Upper lobe of left lung (tissue), 6 donors: ENCODE results near the gene ALDH7A1. TPM values are rescaled to one million over a fixed set of nuclear protein-coding genes. Genes with fewer than 3 reads are reported as not detected.

ENCODE experiments used
- ATAC-seq, 2 donors: fragments of 200-7000 bp; cut with Tn5 transposase; one replicate each; pipeline ENCODE4 v1.9.1; 2022; ENCODE audit warnings: mild to moderate bottlenecking in 2 of 2, moderate library complexity in 2 of 2; ENCODE audit not compliant: low FRiP score in 2 of 2
- DNase-seq, 2 donors: peaks; one replicate each; pipeline ENCODE4 v3.0.0-alpha.2; 2019 to 2020
- H3K27ac ChIP-seq, 4 donors: fragments of 200-600 bp; sonication (generic); one replicate each; pipeline ENCODE4 v1.5.1; 2016 to 2019
- H3K27me3 ChIP-seq, 4 donors: fragments of 200-600 bp; sonication (generic); one replicate each; pipeline ENCODE4 v1.5.1; 2017 to 2019
- H3K36me3 ChIP-seq, 4 donors: fragments of 200-600 bp; sonication (generic); one replicate each; pipeline ENCODE4 v1.5.1; 2016 to 2019
- H3K4me1 ChIP-seq, 4 donors: fragments of 200-600 bp; sonication (generic); one replicate each; pipeline ENCODE4 v1.5.1; 2018 to 2019
- H3K4me3 ChIP-seq, 4 donors: fragments of 200-600 bp; sonication (generic); one replicate each; pipeline ENCODE4 v1.5.1; 2017 to 2019; ENCODE audit warnings: mild to moderate bottlenecking in 2 of 4, moderate library complexity in 1 of 4
- H3K9me3 ChIP-seq, 4 donors: fragments of 200-600 bp; sonication (generic); one replicate each; pipeline ENCODE4 v1.5.1; 2018 to 2019
- EP300 ChIP-seq, 4 donors: sonication (generic); formaldehyde crosslinking; IDR thresholded peaks; one replicate each; pipeline ENCODE4 v1.5.1; 2017; ENCODE audit warnings: antibody characterized with exemption in 4 of 4, control low read depth in 2 of 4
- POLR2A ChIP-seq, 4 donors: fragments of 450-650 bp; IDR thresholded peaks; one replicate each; pipeline ENCODE4 v1.5.1; 2016 to 2017; ENCODE audit warnings: antibody characterized with exemption in 4 of 4, mild to moderate bottlenecking in 2 of 4
- POLR2AphosphoS5 ChIP-seq, 2 donors: sonication (generic); formaldehyde crosslinking; IDR thresholded peaks; one replicate each; pipeline ENCODE4 v1.5.1; 2017; ENCODE audit warnings: antibody characterized with exemption in 2 of 2
- WGBS, 2 donors: methylation state at CpG; one replicate each; pipeline ENCODE4 v1.1.5; 2017 to 2018; 5-methylcytosine and 5-hydroxymethylcytosine counted together
- total RNA-seq, 6 donors: library from RNA; depleted of rRNA in 4 of 6; stranded (reverse); fragments of >200 nt in 4 of 6; gene quantifications; one replicate each; pipeline versions ENCODE4 v1.1.0 to v1.2.1, GENCODE V29; 2016 to 2021
- TF ChIP-seq, protein P1 (sequence below), 6 experiments: fragments of 450-650 bp in 4 of 6; fragments of 200-600 bp in 2 of 6; sonication (generic) in 2 of 6; IDR thresholded peaks; one replicate each; pipeline ENCODE4 v1.5.1; 2016 to 2019; ENCODE audit warnings: antibody characterized with exemption in 6 of 6
- donor health status: DM: no; HTN: no; CAD: no; lungs with moderate emphysema.
- donor health status: DM: no; HTN: yes; CAD: no; lungs with severe emphysema.

Gene ALDH7A1
- total RNA-seq, 6 donors from 2014 or later, result 19.3 to 41.4 (median 30.0) TPM

DNA sequence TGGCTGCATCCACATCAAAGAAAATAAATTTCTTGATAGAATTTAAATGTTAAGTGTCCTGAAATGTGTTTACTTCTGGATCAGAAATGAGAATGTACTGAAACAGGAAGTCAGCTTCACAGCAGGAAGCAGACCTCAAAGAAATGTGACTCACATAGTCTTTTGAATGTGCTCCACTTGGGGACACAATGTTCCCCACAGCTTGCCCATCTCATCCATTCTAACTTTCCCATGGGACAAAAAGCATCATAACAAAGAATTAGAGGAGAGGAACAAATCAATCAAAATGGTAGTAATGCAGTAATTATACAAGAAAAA is 86.1 kb downstream of the ALDH7A1 start:
- H3K4me3 ChIP-seq, result no peak overlapping the region
- ATAC-seq, result peak; percentile 50 to 79
- no peaks in the 10 kb centered on the region for H3K36me3 ChIP-seq
- no peaks in the 10 kb centered on the region for H3K9me3 ChIP-seq
- TF ChIP-seq, protein P1, sequence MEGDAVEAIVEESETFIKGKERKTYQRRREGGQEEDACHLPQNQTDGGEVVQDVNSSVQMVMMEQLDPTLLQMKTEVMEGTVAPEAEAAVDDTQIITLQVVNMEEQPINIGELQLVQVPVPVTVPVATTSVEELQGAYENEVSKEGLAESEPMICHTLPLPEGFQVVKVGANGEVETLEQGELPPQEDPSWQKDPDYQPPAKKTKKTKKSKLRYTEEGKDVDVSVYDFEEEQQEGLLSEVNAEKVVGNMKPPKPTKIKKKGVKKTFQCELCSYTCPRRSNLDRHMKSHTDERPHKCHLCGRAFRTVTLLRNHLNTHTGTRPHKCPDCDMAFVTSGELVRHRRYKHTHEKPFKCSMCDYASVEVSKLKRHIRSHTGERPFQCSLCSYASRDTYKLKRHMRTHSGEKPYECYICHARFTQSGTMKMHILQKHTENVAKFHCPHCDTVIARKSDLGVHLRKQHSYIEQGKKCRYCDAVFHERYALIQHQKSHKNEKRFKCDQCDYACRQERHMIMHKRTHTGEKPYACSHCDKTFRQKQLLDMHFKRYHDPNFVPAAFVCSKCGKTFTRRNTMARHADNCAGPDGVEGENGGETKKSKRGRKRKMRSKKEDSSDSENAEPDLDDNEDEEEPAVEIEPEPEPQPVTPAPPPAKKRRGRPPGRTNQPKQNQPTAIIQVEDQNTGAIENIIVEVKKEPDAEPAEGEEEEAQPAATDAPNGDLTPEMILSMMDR (IDR thresholded peaks at IDR 0.05), result no peak
- peak in 1 of 4 donors; percentile 41 for TF ChIP-seq POLR2A (IDR thresholded peaks at IDR 0.05)
- peak; percentile 81 to 97 (median 92) for TF ChIP-seq EP300 (IDR thresholded peaks at IDR 0.05)
- peak; percentile 71 to 90 for TF ChIP-seq POLR2AphosphoS5 (IDR thresholded peaks at IDR 0.05)
- peak in 1 of 2 donors; percentile 52 for DNase-seq
- no peaks in the 10 kb centered on the region for H3K27me3 ChIP-seq
- H3K4me1 ChIP-seq, result peaks cover 17 to 50% (median 32%) of the 10 kb centered on the region in 4 donors
- H3K27ac ChIP-seq, result peak overlapping the region; percentile 67 to 85 (median 78)

DNA sequence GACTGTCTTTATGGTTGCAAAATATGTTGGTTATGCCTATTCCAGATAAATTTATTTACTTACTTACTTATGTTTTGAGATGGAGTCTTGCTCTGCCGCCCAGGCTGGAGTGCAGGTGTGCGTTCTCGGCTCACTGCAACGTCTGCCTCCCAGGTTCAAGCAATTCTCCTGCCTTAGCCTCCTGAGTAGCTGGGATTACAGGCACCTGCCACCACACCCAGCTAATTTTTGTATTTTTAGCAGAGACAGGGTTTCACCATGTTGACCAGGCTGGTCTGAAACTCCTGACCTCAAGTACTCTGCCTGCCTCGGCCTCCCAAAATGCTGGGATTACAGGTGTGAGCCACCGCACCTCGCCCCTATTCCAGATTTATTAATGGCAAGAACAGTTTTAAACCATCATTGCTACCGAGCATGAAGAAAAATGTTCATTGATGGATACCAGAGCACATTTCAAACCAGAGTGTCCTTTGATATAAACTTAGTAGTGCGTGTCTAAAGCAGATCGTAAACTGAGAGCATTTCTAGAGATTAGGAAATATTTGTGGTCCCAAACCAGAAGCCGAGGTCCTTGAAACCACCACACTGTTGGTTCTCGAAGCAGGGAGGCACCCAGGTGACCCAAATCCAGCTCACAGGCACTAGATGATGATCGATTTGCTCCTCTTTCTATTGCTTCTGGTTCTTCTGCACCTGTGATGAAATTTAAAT is 86.6 kb downstream of the ALDH7A1 start:
- 78 to 86% methylated on average over 13 of the region's 13 CpGs for WGBS, 2 donors
- Histone ChIP-seq H3K9me3 (no peaks in the 10 kb centered on the region), H3K27ac (peak overlapping the region; percentile 67 to 85 (median 78)), H3K36me3 (no peaks in the 10 kb centered on the region), H3K27me3 (no peaks in the 10 kb centered on the region), H3K4me1 (peaks cover 20 to 56% (median 36%) of the 10 kb centered on the region in 4 donors), H3K4me3 (no peak overlapping the region)
- DNase-seq (no peak), ATAC-seq (peak in 1 of 2 donors; percentile 13)
- TF ChIP-seq POLR2A (IDR thresholded peaks at IDR 0.05) (no peak), POLR2AphosphoS5 (IDR thresholded peaks at IDR 0.05) (no peak), EP300 (IDR thresholded peaks at IDR 0.05) (no peak)
- TF ChIP-seq, protein P1 (IDR thresholded peaks at IDR 0.05), result no peak

GRCh38 chr5:126506079-126506478 is 88.9 kb downstream of the ALDH7A1 start:
- Histone ChIP-seq H3K9me3 (no peaks in the 10 kb centered on the region), H3K36me3 (no peaks in the 10 kb centered on the region), H3K4me1 (peaks cover 23 to 65% (median 42%) of the 10 kb centered on the region in 4 donors), H3K4me3 (no peak overlapping the region), H3K27me3 (no peaks in the 10 kb centered on the region), H3K27ac (peak overlapping the region in 3 of 4 donors; percentile 28 to 85 (median 79))
- TF ChIP-seq POLR2A (IDR thresholded peaks at IDR 0.05), result no peak
- peak in 1 of 2 donors; percentile 14 for TF ChIP-seq POLR2AphosphoS5 (IDR thresholded peaks at IDR 0.05)
- 74 to 77% methylated on average over 4 of the region's 4 CpGs for WGBS, 2 donors
- ATAC-seq (no peak), DNase-seq (no peak)

GRCh38 chr5:126503602-126504104 is 91.4 kb downstream of the ALDH7A1 start:
- peak in 1 of 4 donors; percentile 29 for TF ChIP-seq EP300 (IDR thresholded peaks at IDR 0.05)
- peak in 1 of 4 donors; percentile 46 for TF ChIP-seq POLR2A (IDR thresholded peaks at IDR 0.05)
- peak; percentile 50 to 54 for TF ChIP-seq POLR2AphosphoS5 (IDR thresholded peaks at IDR 0.05)
- TF ChIP-seq, protein P1 (IDR thresholded peaks at IDR 0.05), result no peak
- peaks cover 16 to 52% (median 28%) of the 10 kb centered on the region in 4 donors for H3K4me1 ChIP-seq
- 18 to 32% methylated on average over 5 of the region's 5 CpGs for WGBS, 2 donors
- H3K36me3 ChIP-seq, result no peaks in the 10 kb centered on the region
- H3K4me3 ChIP-seq, result no peak overlapping the region
- ATAC-seq (peak; percentile 65 to 77), DNase-seq (peak in 1 of 2 donors; percentile 51)
- peak overlapping the region in 3 of 4 donors; percentile 15 to 75 (median 68) for H3K27ac ChIP-seq
- H3K9me3 ChIP-seq, result no peaks in the 10 kb centered on the region
- no peaks in the 10 kb centered on the region for H3K27me3 ChIP-seq

DNA sequence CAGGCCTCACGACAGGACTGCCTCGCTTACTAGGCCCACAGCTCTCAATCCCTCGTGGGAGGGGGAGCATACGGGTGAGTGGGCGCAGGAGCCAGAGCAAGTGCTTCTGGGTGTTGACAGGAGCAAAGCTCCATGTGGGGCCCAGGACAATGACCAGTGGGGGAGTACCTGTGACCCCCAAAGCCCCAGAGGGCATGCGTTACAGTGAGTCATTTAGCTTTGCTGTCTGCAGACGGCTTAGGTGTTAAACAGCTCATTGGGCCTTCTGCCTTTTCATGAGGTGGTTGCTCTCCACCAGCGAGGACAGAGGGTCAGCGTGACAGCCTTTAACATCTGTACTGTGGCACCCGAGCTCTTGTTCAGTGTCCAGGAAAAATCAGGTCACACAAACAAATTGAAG is 93.6 kb downstream of the ALDH7A1 start:
- Histone ChIP-seq H3K9me3 (no peaks in the 10 kb centered on the region), H3K4me3 (no peak overlapping the region), H3K4me1 (peaks cover 7 to 39% (median 19%) of the 10 kb centered on the region in 4 donors), H3K27ac (no peak overlapping the region), H3K36me3 (peaks cover 0 to 5% (median 0%) of the 10 kb centered on the region in 4 donors), H3K27me3 (no peaks in the 10 kb centered on the region)
- 87 to 98% methylated on average over 8 to 10 of the region's 10 CpGs for WGBS, 2 donors
- DNase-seq, result no peak
- no peak for ATAC-seq
- TF ChIP-seq POLR2A (IDR thresholded peaks at IDR 0.05), result no peak
- no peak for TF ChIP-seq POLR2AphosphoS5 (IDR thresholded peaks at IDR 0.05)
- TF ChIP-seq, protein P1 (IDR thresholded peaks at IDR 0.05), result no peak
- no peak for TF ChIP-seq EP300 (IDR thresholded peaks at IDR 0.05)
